Stomach smooth muscle (tissue), 2 donors: Measurements from ENCODE around the gene CRYBA1.

Experiments used
- H3K27ac ChIP-seq: one replicate; pipeline ENCODE4 v1.7.0; 2013; ENCODE audit warnings: mild to moderate bottlenecking, low read length, inconsistent platforms
- H3K27me3 ChIP-seq, 2 donors: one replicate each; pipeline ENCODE4 v1.7.0; 2013; ENCODE audit warnings: low read length in 2 of 2; ENCODE audit not compliant: insufficient read depth in 2 of 2, control insufficient read depth in 1 of 2
- H3K36me3 ChIP-seq, 2 donors: one replicate each; pipeline ENCODE4 v1.7.0; 2013; ENCODE audit warnings: low read length in 2 of 2; ENCODE audit not compliant: control insufficient read depth in 2 of 2, insufficient read depth in 2 of 2
- H3K4me1 ChIP-seq: one replicate; pipeline ENCODE4 v1.7.0; 2013; ENCODE audit warnings: low read length; ENCODE audit not compliant: control insufficient read depth, insufficient read depth
- H3K4me3 ChIP-seq, 2 donors: one replicate each; pipeline ENCODE4 v1.7.0; 2013; ENCODE audit warnings: low read length in 2 of 2
- H3K9ac ChIP-seq, 2 donors: one replicate each; pipeline ENCODE4 v1.7.0; 2013; ENCODE audit warnings: low read length in 2 of 2, mild to moderate bottlenecking in 1 of 2
- H3K9me3 ChIP-seq, 2 donors: one replicate each; pipeline ENCODE4 v1.7.0; 2013; ENCODE audit warnings: low read length in 2 of 2; ENCODE audit not compliant: control insufficient read depth in 2 of 2
- donor health status: healthy.
- donor health status: Pancreatic carcinoma.

Gene CRYBA1

DNA sequence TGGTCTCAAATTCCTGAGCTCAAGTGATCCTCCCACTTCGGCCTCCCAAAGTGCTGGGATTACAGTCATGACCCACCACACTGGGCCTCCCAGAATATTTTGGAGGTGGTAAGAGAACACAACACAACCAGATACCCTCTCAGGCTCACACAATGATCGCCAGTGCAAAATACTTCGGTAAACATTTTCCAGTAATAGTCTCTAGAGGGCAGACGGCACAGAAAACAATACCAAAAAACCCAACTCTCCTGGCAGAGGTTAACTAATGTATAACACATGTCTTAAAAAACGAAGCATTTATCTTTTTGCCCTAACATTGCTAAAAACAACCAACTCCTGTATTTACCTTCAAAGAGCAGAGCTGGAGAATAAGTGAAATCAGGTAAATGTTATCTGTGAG, 36.8 kb downstream of the CRYBA1 start:
- Histone ChIP-seq H3K4me3 (no peak overlapping the region), H3K27ac (no peak overlapping the region), H3K9me3 (no peaks in the 10 kb centered on the region), H3K9ac (no peak overlapping the region), H3K4me1 (peaks cover 7% of the 10 kb centered on the region), H3K27me3 (no peaks in the 10 kb centered on the region), H3K36me3 (peaks cover 26 to 30% of the 10 kb centered on the region in 2 donors)

DNA sequence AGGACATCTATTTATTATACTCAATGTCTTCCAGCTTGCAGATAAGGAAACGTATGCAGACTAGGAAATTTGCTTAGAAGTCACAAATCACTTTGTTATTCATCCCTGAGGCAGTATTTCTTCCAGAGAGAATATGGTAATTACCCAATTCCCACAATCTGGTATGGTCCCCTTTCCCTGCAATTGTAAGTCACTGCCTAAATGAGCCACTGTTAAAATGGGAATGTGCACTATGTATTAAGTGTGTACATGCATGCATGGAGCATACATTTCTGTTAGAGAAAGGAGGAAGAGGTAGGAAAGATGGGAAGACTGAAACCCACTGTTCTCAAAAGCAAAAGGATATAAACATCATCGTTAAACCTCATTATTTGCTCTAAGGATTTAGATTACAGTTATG, 37.3 kb downstream of the CRYBA1 start:
- Histone ChIP-seq H3K4me3 (no peak overlapping the region), H3K27ac (no peak overlapping the region), H3K36me3 (peaks cover 26 to 29% of the 10 kb centered on the region in 2 donors), H3K9ac (no peak overlapping the region), H3K4me1 (peaks cover 7% of the 10 kb centered on the region), H3K9me3 (no peaks in the 10 kb centered on the region), H3K27me3 (no peaks in the 10 kb centered on the region)

DNA sequence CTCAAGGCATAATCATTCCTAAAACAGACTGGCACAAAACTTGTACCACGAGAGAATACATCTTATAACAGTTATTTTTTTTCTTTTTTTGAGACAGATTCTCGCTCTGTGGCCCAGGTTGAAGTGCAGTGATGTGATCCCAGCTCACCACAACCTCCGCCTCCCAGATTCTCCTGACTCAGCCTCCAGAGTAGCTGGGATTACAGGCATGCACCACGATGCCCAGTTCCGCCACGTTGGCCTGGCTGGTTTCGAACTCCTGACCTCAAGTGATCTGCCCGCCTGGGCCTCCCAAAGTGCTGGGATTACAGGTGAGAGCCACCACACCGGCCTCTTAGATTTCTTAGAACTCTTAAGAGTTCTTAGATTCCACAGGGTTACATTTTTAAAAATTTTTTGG, 43.2 kb downstream of the CRYBA1 start:
- no peaks in the 10 kb centered on the region for H3K27me3 ChIP-seq
- H3K4me3 ChIP-seq, result no peak overlapping the region
- no peaks in the 10 kb centered on the region for H3K9me3 ChIP-seq
- H3K9ac ChIP-seq, result peak overlapping the region in 1 of 2 donors; percentile 42
- no peak overlapping the region for H3K27ac ChIP-seq
- peaks cover 11% of the 10 kb centered on the region for H3K4me1 ChIP-seq
- H3K36me3 ChIP-seq, result peaks cover 16 to 17% of the 10 kb centered on the region in 2 donors

DNA sequence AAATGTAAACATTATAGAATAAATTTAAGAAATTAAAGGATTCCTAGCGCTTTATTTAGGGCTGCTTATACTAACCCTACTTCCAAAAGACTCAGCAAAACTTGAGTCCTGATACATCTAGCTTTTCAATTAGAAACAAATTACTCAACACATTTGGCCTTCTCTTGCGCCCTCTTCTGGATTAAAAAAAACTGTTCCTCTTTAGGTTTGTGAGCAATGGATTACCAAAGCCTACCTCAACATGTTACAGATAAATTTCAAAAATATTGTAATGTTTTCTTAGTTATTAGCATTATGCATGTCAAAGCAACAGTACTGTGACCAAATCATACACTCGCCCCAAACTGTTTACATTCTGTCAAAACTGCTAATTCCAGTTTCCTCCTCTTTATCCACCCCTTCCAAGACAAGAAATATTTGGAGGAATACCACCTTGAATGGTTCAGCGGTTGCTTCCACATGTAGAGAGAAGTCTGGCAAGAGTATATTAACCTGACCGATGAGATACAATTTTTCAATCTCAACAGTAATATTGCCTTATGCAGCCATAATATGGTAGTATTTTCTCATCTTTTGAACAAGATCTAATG, 44.6 kb downstream of the CRYBA1 start:
- H3K4me3 ChIP-seq, result peak overlapping the region; percentile 77 to 95
- H3K4me1 ChIP-seq, result peaks cover 9% of the 10 kb centered on the region
- peak overlapping the region in 1 of 2 donors; percentile 99 for H3K9ac ChIP-seq
- no peaks in the 10 kb centered on the region for H3K9me3 ChIP-seq
- H3K27me3 ChIP-seq, result no peaks in the 10 kb centered on the region
- no peak overlapping the region for H3K27ac ChIP-seq
- peaks cover 12% of the 10 kb centered on the region in 2 donors for H3K36me3 ChIP-seq

DNA sequence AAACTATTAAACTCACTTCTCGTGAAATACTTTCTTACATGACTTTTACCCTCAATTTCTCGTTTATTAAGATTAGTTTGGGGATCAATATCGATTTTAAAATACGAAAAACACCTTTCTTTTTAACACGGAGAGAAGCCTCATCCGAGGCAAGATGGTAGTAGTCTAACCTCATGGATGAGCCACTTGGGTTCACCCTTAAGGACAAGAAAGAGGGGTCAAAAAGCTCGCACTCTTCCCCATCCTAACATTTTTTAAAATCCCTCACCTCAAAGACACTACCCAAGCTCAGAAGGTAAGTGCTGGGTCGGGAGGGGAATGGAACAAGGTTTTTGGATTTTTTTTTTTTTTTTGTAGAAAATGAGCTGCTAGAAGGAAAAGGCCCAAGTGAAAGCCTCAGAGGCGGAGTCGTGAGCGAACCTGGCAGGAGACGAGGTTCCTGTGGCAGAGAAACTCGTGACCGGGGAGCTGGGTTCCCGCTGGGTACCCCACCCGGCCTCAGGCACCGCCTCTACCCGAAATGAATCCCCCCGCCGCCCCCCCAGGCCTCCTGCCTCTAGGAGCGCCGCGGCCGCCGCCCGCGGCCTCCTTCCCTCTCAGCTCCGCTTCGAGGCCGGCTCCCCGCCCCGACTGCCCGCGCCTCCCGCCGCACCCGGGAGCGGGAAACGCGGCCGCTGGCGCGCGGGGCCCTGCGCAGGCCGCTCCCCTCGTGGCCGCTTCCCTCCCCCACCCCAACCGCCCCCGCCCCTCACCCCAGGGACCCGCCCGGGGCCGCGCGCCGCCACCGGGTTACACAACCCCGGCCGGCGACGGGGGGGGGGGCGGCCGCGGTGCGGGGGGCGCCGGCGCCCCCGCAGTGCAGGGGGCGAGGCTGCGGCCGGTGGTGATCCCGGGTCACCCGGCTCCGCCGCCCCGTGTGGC, 45.7 kb downstream of the CRYBA1 start:
- Histone ChIP-seq H3K9me3 (no peaks in the 10 kb centered on the region), H3K4me1 (peaks cover 9% of the 10 kb centered on the region), H3K36me3 (peaks cover 2 to 3% of the 10 kb centered on the region in 2 donors), H3K4me3 (peak overlapping the region; percentile 96 to 100), H3K9ac (peak overlapping the region; percentile 93 to 100), H3K27me3 (no peaks in the 10 kb centered on the region), H3K27ac (peak overlapping the region; percentile 95)

DNA sequence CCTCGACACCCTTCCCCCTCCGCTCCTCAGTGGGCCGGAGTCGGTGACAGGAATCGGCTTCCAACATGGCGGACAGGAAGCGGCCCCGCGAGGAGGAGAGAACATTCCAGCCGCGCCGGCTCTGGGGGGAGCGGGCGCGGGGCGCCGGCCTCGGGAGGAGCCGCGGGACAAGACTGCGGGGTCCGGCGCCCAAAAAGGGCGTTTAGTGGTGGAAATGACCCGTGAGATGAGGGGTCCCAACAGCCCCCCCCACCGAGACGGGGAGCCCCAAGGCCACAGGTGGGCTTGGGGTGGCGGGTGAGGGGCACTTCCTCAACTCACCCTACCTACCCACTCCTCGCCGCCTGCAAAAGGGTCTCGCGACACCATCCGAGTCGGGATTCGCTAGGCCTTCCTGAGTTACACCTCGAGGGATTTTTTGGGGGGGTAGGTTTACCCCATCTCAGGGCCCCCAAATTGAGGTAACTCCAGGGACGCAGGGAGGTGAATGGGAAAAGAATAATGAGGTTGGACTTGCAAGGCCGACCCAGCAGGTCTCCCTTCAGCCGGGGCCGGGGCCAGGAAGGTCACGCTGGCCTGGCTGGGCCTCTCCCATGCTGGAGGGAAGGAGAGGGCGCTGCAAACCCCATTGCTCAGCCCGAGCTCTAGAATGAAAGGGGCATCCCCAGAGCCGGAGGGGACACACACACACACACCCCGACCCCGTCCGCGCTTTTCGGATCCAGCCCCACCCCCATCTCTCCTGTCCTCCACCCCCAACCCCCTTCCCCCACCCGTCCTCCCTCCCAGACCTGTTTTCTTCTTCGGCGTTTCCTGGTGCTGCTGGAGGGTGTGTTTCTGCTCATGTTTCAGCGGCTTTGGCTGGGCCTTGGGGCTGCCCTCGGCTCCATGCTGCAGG, 46.6 kb downstream of the CRYBA1 start:
- H3K9me3 ChIP-seq, result no peaks in the 10 kb centered on the region
- H3K4me3 ChIP-seq, result peak overlapping the region; percentile 96 to 100
- no peaks in the 10 kb centered on the region for H3K27me3 ChIP-seq
- H3K4me1 ChIP-seq, result peaks cover 9% of the 10 kb centered on the region
- no peaks in the 10 kb centered on the region for H3K36me3 ChIP-seq
- peak overlapping the region; percentile 93 to 100 for H3K9ac ChIP-seq
- H3K27ac ChIP-seq, result peak overlapping the region; percentile 95

DNA sequence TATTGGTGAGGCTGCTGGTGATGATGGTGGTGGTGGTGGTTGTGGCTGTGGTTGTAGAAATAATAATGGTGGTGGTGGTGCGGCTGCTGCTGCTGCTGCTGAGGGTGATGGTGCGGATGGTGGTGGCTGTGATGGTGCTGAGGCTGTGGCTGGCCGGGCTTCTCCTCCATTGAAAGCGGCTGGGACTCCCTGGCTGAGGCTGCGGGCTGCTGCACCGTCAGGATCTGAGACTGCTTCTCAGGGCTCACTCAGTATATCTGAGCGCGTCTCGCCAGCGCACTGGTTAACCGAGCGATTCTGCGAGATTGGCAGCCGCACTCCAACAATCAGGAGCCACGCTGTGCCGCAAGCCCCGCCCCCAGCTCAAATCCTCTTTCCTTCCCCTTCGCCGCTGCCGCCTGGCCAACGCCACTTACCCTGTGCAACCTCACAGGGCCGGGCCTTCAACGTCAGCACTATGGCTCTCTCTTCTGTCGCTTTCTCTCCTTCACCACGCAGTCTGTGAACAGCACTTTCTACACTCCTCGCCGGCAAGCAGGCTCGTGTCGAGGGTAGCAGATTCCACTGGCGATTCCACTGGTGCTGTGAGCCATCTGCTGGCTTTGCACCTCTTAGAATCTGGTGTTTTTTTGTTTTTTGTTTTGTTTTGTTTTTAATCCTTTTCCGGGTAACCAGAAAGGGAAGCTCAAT, 47.4 kb downstream of the CRYBA1 start, which contains the start of gene NUFIP2:
Gene NUFIP2 (minus strand): TSS at position 259 of the 690 bp plus-strand sequence. CDS start 89 bp downstream, at position 170.
- peak within 1 kb of the TSS; percentile 95 for H3K27ac ChIP-seq
- peaks cover 9% of the 10 kb centered on the region for H3K4me1 ChIP-seq
- H3K4me3 ChIP-seq, result peak within 1 kb of the TSS; percentile 96 to 100
- H3K27me3 ChIP-seq, result no peaks in the 10 kb centered on the region
- no peaks in the 10 kb centered on the region for H3K9me3 ChIP-seq
- H3K9ac ChIP-seq, result peak within 1 kb of the TSS; percentile 96 to 100
- H3K36me3 ChIP-seq, result no peaks in the 10 kb centered on the region

DNA sequence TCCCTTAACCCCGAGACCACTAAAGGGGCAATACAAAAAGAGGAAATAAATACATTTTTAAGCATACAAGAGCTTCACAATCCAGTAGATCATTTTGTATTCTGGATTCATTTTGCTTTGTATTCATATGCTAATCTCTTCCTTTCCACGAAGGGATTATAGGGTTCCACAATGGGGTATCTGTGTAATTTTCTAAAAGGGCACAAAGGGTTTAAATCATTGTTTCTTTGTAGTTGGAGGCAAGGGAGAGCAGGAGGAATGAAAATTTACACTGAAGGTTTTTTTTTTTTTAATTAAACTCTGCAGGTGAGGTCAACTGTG, 47.9 kb downstream of the CRYBA1 start:
- peak overlapping the region; percentile 95 for H3K27ac ChIP-seq
- H3K4me1 ChIP-seq, result peaks cover 9% of the 10 kb centered on the region
- peak overlapping the region; percentile 80 to 96 for H3K9ac ChIP-seq
- no peaks in the 10 kb centered on the region for H3K36me3 ChIP-seq
- H3K27me3 ChIP-seq, result no peaks in the 10 kb centered on the region
- peak overlapping the region; percentile 78 to 96 for H3K4me3 ChIP-seq
- H3K9me3 ChIP-seq, result no peaks in the 10 kb centered on the region

DNA sequence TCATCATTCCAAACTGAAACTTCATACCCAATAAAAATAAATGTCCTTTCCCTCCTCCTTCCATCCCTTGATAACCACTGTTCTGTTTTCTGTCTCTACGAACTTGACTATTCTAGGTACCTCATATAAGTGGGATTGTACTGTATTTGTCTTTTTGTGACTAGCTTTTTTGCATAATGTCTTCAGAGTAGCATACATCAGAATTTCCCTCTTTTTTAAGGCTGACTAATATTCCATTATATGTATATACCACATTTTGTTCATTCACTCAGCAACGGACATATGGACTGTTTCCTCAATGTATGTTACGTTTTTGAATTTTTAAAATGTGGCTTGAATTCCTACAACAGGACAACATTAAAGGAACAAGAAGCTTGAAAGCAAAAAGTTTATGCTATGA, 48.8 kb downstream of the CRYBA1 start:
- no peaks in the 10 kb centered on the region for H3K36me3 ChIP-seq
- no peak overlapping the region for H3K4me3 ChIP-seq
- H3K27ac ChIP-seq, result no peak overlapping the region
- no peak overlapping the region for H3K9ac ChIP-seq
- H3K27me3 ChIP-seq, result no peaks in the 10 kb centered on the region
- H3K4me1 ChIP-seq, result peaks cover 3% of the 10 kb centered on the region
- no peaks in the 10 kb centered on the region for H3K9me3 ChIP-seq

DNA sequence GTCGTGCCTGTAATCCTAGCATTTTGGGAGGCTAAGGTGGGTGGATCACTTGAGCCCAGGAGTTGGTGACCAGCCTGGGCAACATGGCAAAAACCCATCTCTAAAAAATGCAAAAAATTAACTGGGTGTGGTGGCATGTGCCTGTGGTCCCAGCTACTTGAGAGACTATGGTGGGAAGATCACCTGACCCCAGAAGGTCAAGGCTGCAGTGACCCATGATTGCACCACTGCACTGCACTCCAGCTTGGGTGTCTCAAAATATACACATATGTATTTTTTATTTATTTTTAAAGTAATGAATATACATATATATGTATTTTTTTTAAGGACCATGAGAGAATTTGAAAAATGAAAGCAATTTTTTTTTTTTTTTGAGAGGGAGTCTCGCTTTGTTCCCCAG, 52.4 kb downstream of the CRYBA1 start:
- H3K9ac ChIP-seq, result no peak overlapping the region
- no peaks in the 10 kb centered on the region for H3K36me3 ChIP-seq
- H3K9me3 ChIP-seq, result no peaks in the 10 kb centered on the region
- H3K4me3 ChIP-seq, result no peak overlapping the region
- no peaks in the 10 kb centered on the region for H3K4me1 ChIP-seq
- no peak overlapping the region for H3K27ac ChIP-seq
- H3K27me3 ChIP-seq, result no peaks in the 10 kb centered on the region
